Right lobe of liver (tissue), 4 donors: ENCODE measurements around the gene GBP3.

Experiments used
- POLR2A ChIP-seq: fragments of 450-650 bp; IDR thresholded peaks from one replicate; pipeline ENCODE4 v1.6.1; 2017; ENCODE audit warnings: antibody characterized with exemption, mild to moderate bottlenecking
- TF ChIP-seq, protein P1 (sequence below), 4 donors: fragments of 200-600 bp in 3 of 4; fragments of 450-650 bp in 1 of 4; IDR thresholded peaks; one replicate each; pipeline versions ENCODE4 v1.5.1 to v1.8.0; 2016 to 2022; ENCODE audit warnings: antibody characterized with exemption in 4 of 4, mild to moderate bottlenecking in 2 of 4
- donor health status: DM: no; HTN: no; CAD: no.
- donor health status: DM: no; HTN: no; CAD: no.
- donor health status: DM: no; HTN: yes; CAD: no.

- TF ChIP-seq, protein P1, sequence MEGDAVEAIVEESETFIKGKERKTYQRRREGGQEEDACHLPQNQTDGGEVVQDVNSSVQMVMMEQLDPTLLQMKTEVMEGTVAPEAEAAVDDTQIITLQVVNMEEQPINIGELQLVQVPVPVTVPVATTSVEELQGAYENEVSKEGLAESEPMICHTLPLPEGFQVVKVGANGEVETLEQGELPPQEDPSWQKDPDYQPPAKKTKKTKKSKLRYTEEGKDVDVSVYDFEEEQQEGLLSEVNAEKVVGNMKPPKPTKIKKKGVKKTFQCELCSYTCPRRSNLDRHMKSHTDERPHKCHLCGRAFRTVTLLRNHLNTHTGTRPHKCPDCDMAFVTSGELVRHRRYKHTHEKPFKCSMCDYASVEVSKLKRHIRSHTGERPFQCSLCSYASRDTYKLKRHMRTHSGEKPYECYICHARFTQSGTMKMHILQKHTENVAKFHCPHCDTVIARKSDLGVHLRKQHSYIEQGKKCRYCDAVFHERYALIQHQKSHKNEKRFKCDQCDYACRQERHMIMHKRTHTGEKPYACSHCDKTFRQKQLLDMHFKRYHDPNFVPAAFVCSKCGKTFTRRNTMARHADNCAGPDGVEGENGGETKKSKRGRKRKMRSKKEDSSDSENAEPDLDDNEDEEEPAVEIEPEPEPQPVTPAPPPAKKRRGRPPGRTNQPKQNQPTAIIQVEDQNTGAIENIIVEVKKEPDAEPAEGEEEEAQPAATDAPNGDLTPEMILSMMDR (IDR thresholded peaks at IDR 0.05) = no peak
- TF ChIP-seq POLR2A = no peak
These were observed 19.8 kb upstream of the GBP3 start for GRCh38 chr1:89042491-89042890.
